ENCODE results near the gene EFNA5.

EFNA5 gene

GRCh38 chr5:107478068-107478641 lies 192.6 kb downstream of the EFNA5 start:
- no peak overlapping the region for H3K4me3 ChIP-seq (ENCODE audit: low read depth, low read length)
- DNase-seq (ENCODE audit: low read depth): no peak

- no peak overlapping the region for H3K4me3 ChIP-seq (ENCODE audit: low read depth, low read length)
- DNase-seq (ENCODE audit: low read depth): no peak
Measured at GRCh38 chr5:107477492-107477891, 193.2 kb downstream of the EFNA5 start.

GRCh38 chr5:107476783-107477182 lies 194.0 kb downstream of the EFNA5 start:
- DNase-seq (ENCODE audit: low read depth): no peak
- H3K4me3 ChIP-seq (ENCODE audit: low read depth, low read length): no peak overlapping the region

GRCh38 chr5:107474716-107475489 lies 195.8 kb downstream of the EFNA5 start:
- H3K4me3 ChIP-seq (ENCODE audit: low read depth, low read length): no peak overlapping the region
- no peak for DNase-seq (ENCODE audit: low read depth)

- no peak for DNase-seq (ENCODE audit: low read depth)
- no peak overlapping the region for H3K4me3 ChIP-seq (ENCODE audit: low read depth, low read length)
Measured at GRCh38 chr5:107474361-107474715, 196.4 kb downstream of the EFNA5 start.

GRCh38 chr5:107472620-107473064 lies 198.1 kb downstream of the EFNA5 start:
- no peak for DNase-seq (ENCODE audit: low read depth)
- no peak overlapping the region for H3K4me3 ChIP-seq (ENCODE audit: low read depth, low read length)

GRCh38 chr5:107470295-107470582 lies 200.5 kb downstream of the EFNA5 start:
- no peak for DNase-seq (ENCODE audit: low read depth)
- H3K4me3 ChIP-seq (ENCODE audit: low read depth, low read length): no peak overlapping the region

GRCh38 chr5:107469485-107470294 lies 201.0 kb downstream of the EFNA5 start:
- peak; percentile 80 for DNase-seq (ENCODE audit: low read depth)
- no peak overlapping the region for H3K4me3 ChIP-seq (ENCODE audit: low read depth, low read length)

GRCh38 chr5:107469064-107469463 lies 201.7 kb downstream of the EFNA5 start:
- no peak overlapping the region for H3K4me3 ChIP-seq (ENCODE audit: low read depth, low read length)
- no peak for DNase-seq (ENCODE audit: low read depth)

- no peak for DNase-seq (ENCODE audit: low read depth)
- H3K4me3 ChIP-seq (ENCODE audit: low read depth, low read length): no peak overlapping the region
Measured at GRCh38 chr5:107468276-107468675, 202.5 kb downstream of the EFNA5 start.

- no peak for DNase-seq (ENCODE audit: low read depth)
- no peak overlapping the region for H3K4me3 ChIP-seq (ENCODE audit: low read depth, low read length)
Measured at GRCh38 chr5:107467137-107467932, 203.4 kb downstream of the EFNA5 start.

- DNase-seq (ENCODE audit: low read depth): peak; percentile 84
- no peak overlapping the region for H3K4me3 ChIP-seq (ENCODE audit: low read depth, low read length)
Measured at GRCh38 chr5:107466233-107466769, 204.4 kb downstream of the EFNA5 start.

GRCh38 chr5:107464876-107465275 lies 205.9 kb downstream of the EFNA5 start:
- H3K4me3 ChIP-seq (ENCODE audit: low read depth, low read length): no peak overlapping the region

GRCh38 chr5:107464416-107464815 lies 206.3 kb downstream of the EFNA5 start:
- no peak overlapping the region for H3K4me3 ChIP-seq (ENCODE audit: low read depth, low read length)
- DNase-seq (ENCODE audit: low read depth): no peak

More at GRCh38 chr5:107464876-107465275, 205.9 kb downstream of the EFNA5 start:
- no peak for DNase-seq (ENCODE audit: low read depth)

- no peak for DNase-seq (ENCODE audit: low read depth)
- H3K4me3 ChIP-seq (ENCODE audit: low read depth, low read length): no peak overlapping the region
Measured at GRCh38 chr5:107463731-107464130, 207.0 kb downstream of the EFNA5 start.

- DNase-seq (ENCODE audit: low read depth): no peak
- H3K4me3 ChIP-seq (ENCODE audit: low read depth, low read length): no peak overlapping the region
Measured at GRCh38 chr5:107461770-107462169, 209.0 kb downstream of the EFNA5 start.

GRCh38 chr5:107460789-107461188 lies 209.9 kb downstream of the EFNA5 start:
- DNase-seq (ENCODE audit: low read depth): no peak
- H3K4me3 ChIP-seq (ENCODE audit: low read depth, low read length): no peak overlapping the region

- DNase-seq (ENCODE audit: low read depth): no peak
Measured at GRCh38 chr5:107459605-107460004, 211.1 kb downstream of the EFNA5 start.

GRCh38 chr5:107458322-107458721 lies 212.4 kb downstream of the EFNA5 start:
- no peak overlapping the region for H3K4me3 ChIP-seq (ENCODE audit: low read depth, low read length)
- no peak for DNase-seq (ENCODE audit: low read depth)

More at GRCh38 chr5:107459605-107460004, 211.1 kb downstream of the EFNA5 start:
- H3K4me3 ChIP-seq (ENCODE audit: low read depth, low read length): no peak overlapping the region
